ENCODE measurements around the gene CTNND2. TPM values are rescaled to one million over a fixed set of nuclear protein-coding genes. Genes with fewer than 3 reads are reported as not detected.

Gene CTNND2
- total and polyA plus RNA-seq, 3 donors from 2014 or later, result 9.1 to 17.2 (median 11.3) TPM

GRCh38 chr5:11793396-11793795 lies 110.8 kb downstream of the CTNND2 start:
- 83 to 93% methylated on average over 1 of the region's 1 CpG for WGBS, 2 donors
- H3K4me3 ChIP-seq, result no peak overlapping the region
- DNase-seq, result no peak
- H3K9me3 ChIP-seq, result no peaks in the 10 kb centered on the region
- H3K36me3 ChIP-seq (ENCODE audit: low read depth, missing control alignments), result no peaks in the 10 kb centered on the region
- H3K27me3 ChIP-seq, result no peaks in the 10 kb centered on the region
- no peaks in the 10 kb centered on the region for H3K4me1 ChIP-seq
- no peak overlapping the region for H3K27ac ChIP-seq
- intact Hi-C loops (cut with DNase I; ENCODE audit: low total_unique reads), result no loop called here
- TF ChIP-seq CTCF (IDR thresholded peaks at IDR 0.05), result no peak
- TF ChIP-seq POLR2A (IDR thresholded peaks at IDR 0.05), result no peak

- Histone ChIP-seq H3K27me3 (no peaks in the 10 kb centered on the region), H3K9me3 (no peaks in the 10 kb centered on the region), H3K4me1 (no peaks in the 10 kb centered on the region), H3K4me3 (no peak overlapping the region), H3K27ac (no peak overlapping the region), H3K36me3 (ENCODE audit: low read depth, missing control alignments) (no peaks in the 10 kb centered on the region)
- WGBS, 2 donors, result 66 to 69% methylated on average over 3 of the region's 3 CpGs
- no peak for DNase-seq
- intact Hi-C loops (cut with DNase I; ENCODE audit: low total_unique reads), result no loop called here
- TF ChIP-seq POLR2A (IDR thresholded peaks at IDR 0.05) (no peak), CTCF (IDR thresholded peaks at IDR 0.05) (no peak)
These were observed 111.6 kb downstream of the CTNND2 start for GRCh38 chr5:11792621-11793020.

GRCh38 chr5:11791792-11792191 lies 112.5 kb downstream of the CTNND2 start:
- WGBS, 2 donors, result 82 to 88% methylated on average over 1 of the region's 1 CpG
- TF ChIP-seq POLR2A (IDR thresholded peaks at IDR 0.05), result no peak
- TF ChIP-seq CTCF (IDR thresholded peaks at IDR 0.05), result no peak
- Histone ChIP-seq H3K4me3 (no peak overlapping the region), H3K4me1 (no peaks in the 10 kb centered on the region), H3K9me3 (no peaks in the 10 kb centered on the region), H3K27me3 (no peaks in the 10 kb centered on the region), H3K27ac (no peak overlapping the region), H3K36me3 (ENCODE audit: low read depth, missing control alignments) (no peaks in the 10 kb centered on the region)
- no peak for DNase-seq
- intact Hi-C loops (cut with DNase I; ENCODE audit: low total_unique reads), result no loop called here

- DNase-seq, result no peak
- Histone ChIP-seq H3K36me3 (ENCODE audit: low read depth, missing control alignments) (no peaks in the 10 kb centered on the region), H3K4me1 (no peaks in the 10 kb centered on the region), H3K27ac (no peak overlapping the region), H3K27me3 (no peaks in the 10 kb centered on the region), H3K4me3 (no peak overlapping the region), H3K9me3 (no peaks in the 10 kb centered on the region)
- WGBS, 2 donors, result 44 to 45% methylated on average over 2 of the region's 2 CpGs
- TF ChIP-seq POLR2A (IDR thresholded peaks at IDR 0.05), result no peak
- no peak for TF ChIP-seq CTCF (IDR thresholded peaks at IDR 0.05)
- intact Hi-C loops (cut with DNase I; ENCODE audit: low total_unique reads), result no loop called here
These were observed 114.0 kb downstream of the CTNND2 start for GRCh38 chr5:11790201-11790600.

GRCh38 chr5:11785771-11786352 lies 118.4 kb downstream of the CTNND2 start:
- 89 to 90% methylated on average over 6 of the region's 6 CpGs for WGBS, 2 donors
- no peaks in the 10 kb centered on the region for H3K9me3 ChIP-seq
- H3K4me3 ChIP-seq, result no peak overlapping the region
- H3K4me1 ChIP-seq, result no peaks in the 10 kb centered on the region
- no peaks in the 10 kb centered on the region for H3K27me3 ChIP-seq
- no peak overlapping the region for H3K27ac ChIP-seq
- intact Hi-C loops (cut with DNase I; ENCODE audit: low total_unique reads), result no loop called here
- TF ChIP-seq CTCF (IDR thresholded peaks at IDR 0.05) (no peak), POLR2A (IDR thresholded peaks at IDR 0.05) (no peak)
- no peak for DNase-seq
- no peaks in the 10 kb centered on the region for H3K36me3 ChIP-seq (ENCODE audit: low read depth, missing control alignments)
